ENCODE data around the gene RAF1.

DNA sequence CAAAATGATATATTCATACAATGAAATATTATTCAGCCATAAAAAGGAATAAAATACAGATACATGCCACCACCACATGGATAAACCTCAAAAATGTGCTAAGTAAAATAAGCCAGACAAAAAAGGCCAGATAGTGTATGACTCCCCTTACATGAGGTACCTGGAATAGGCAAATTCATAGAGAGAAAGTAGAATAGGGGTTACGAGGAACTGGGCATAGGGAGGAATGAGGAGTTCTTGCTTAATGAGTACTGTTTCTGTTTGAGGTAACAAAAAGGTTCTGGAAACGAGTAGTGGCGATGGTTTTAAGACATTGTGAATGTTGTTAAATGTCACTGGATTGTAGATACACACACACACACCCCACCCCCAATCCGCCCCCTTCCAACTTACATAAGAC is 8.2 kb downstream of the RAF1 start:
- no peak for TF ChIP-seq CTCF (IDR thresholded peaks at IDR 0.05)
- no peak for TF ChIP-seq POLR2A (IDR thresholded peaks at IDR 0.05)

Data from tibial nerve (tissue), 3 donors.